Activated naive CD4-positive, alpha-beta T cell treated with anti-CD3 and anti-CD28 coated beads, Interleukin-2, amount 50 U/mL, for 72 hours (primary cell): ENCODE measurements around the gene ATP10D. TPM values are rescaled to one million over a fixed set of nuclear protein-coding genes. Genes with fewer than 3 reads are reported as not detected.
"Not testable (repeated sequence)": the region's sequence is repeated elsewhere in the genome, so short reads cannot be mapped to it uniquely, and the experiment has no call there.

Experiments
- ATAC-seq, 2 donors: fragments of 150-1000 bp; cut with Tn5 transposase; 2 replicates each; pipeline ENCODE4 v1.10.0; 2021; ENCODE audit warnings: mild to moderate bottlenecking in 2 of 2, moderate library complexity in 2 of 2
- DNase-seq, 2 donors: peaks; one replicate each; pipeline ENCODE4 v3.0.0; 2021 to 2022; ENCODE audit warnings: low spot score in 2 of 2
- H3K27ac Mint-ChIP-seq, 2 donors: one replicate each; pipeline ENCODE4 v1.8.0; 2022; ENCODE audit warnings: mild to moderate bottlenecking in 2 of 2, mixed read lengths in 2 of 2
- H3K36me3 Mint-ChIP-seq, 2 donors: one replicate each; pipeline ENCODE4 v1.8.0; 2022; ENCODE audit warnings: mixed read lengths in 2 of 2
- H3K9me3 Mint-ChIP-seq, 2 donors: one replicate each; pipeline ENCODE4 v1.8.0; 2022; ENCODE audit warnings: mixed read lengths in 2 of 2
- total RNA-seq, 2 donors: library from RNA; stranded (reverse); gene quantifications; one replicate each; pipeline ENCODE4 v1.2.3, GENCODE V29; 2022

Gene ATP10D
- total RNA-seq, 2 donors from 2014 or later = 4.0 to 11.3 TPM

GRCh38 chr4:47550357-47550756, 65.3 kb downstream of the ATP10D start:
- H3K9me3 Mint-ChIP-seq, H3K27ac Mint-ChIP-seq, ATAC-seq, H3K36me3 Mint-ChIP-seq, DNase-seq: not testable (repeated sequence)

DNA sequence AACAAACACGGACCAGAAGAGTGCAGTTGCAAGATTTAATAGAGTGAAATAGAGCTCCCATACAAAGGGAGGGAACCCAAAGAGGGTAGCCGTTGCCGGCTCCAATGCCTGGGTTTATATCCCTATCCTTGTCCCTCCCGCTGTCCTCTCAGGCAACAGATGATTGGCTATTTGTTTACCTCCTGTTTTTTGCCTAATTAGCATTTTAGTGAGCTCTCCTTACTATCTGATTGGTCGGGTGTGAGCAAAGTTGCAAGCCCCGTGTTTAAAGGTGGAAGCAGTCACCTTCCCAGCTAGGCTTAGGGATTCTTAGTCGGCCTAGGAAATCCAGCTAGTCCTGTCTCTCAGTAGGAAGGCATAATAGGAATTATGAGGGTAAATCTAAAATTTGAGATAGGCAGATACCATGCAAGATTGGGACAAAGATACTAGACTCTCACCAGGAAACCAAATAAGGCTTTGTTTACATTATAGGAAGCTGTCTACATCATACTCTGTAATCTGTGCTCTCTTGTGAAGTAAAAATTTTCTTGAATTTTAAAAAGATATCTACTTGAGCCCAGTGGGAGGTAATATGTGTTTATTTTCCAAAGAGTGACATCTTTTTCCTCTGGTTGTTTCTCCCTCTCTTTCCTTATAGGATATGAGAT, 65.9 kb downstream of the ATP10D start:
- Mint-ChIP-seq H3K9me3 (peaks cover 4 to 9% of the 10 kb centered on the region in 2 donors), H3K36me3 (no peaks in the 10 kb centered on the region), H3K27ac (no peak overlapping the region)
- no peak for DNase-seq
- ATAC-seq = no peak

- H3K9me3 Mint-ChIP-seq = peaks cover 4 to 9% of the 10 kb centered on the region in 2 donors
- no peak for DNase-seq
- no peak for ATAC-seq
- H3K36me3 Mint-ChIP-seq = no peaks in the 10 kb centered on the region
- H3K27ac Mint-ChIP-seq = no peak overlapping the region
Observed at GRCh38 chr4:47551682-47552081, 66.6 kb downstream of the ATP10D start.

DNA sequence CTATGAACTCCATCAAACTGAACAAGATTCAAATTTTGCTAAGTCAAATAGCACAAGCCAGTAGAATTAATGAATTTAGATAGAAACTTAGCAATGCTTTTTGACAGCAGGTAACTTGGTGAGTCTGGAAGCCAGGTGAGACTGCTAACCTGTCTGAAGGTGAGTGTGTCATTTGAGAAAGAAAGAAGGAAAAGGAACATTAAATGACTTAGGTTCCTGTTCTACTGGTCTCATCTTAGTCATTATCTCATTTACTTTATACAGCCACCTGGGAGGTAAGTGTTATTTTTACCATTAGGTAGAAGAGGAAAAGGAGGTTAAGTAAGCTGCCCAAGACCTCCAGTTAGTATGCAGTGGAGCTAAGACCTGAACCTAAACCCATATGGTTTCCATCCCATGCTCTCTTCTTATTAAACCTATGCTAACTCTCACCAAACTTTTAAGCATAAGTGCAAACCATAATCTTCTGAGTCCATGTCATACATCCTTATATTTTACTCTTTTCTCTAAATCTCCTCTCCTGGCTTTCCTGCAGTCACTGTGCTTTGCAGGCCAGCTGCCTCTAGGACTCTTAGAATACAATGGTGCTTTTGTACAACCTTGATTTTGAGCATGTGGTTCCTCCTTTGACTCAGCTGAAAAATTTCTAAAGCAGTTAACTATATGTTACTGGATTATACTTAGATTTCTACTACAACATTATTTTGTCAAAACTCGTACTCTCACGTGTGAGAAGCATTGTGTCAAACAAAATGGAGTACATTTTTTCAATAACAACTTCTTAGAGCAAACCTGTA, 68.5 kb downstream of the ATP10D start:
- Mint-ChIP-seq H3K27ac (no peak overlapping the region), H3K9me3 (peaks cover 4 to 9% of the 10 kb centered on the region in 2 donors), H3K36me3 (no peaks in the 10 kb centered on the region)
- ATAC-seq = no peak
- DNase-seq = no peak

DNA sequence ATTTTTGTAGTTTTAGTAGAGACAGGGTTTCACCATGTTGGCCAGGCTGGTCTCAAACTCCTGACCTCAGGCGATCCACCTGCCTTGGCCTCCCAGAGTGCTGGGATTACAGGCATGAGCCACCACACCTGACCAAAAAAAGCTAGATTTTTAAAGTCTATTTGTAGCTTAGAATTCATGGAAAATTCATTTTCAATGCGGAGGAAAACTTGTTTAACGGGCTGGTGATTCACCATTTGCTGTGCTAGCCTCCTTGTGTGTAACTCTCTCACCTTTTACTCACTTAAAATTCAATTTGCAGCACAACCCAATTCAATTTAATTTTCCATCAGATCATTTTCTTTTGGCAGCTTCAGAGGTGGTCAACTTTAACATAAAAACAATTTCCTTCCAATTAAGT, 70.8 kb downstream of the ATP10D start:
- DNase-seq, H3K9me3 Mint-ChIP-seq, H3K36me3 Mint-ChIP-seq, H3K27ac Mint-ChIP-seq, ATAC-seq: not testable (repeated sequence)

DNA sequence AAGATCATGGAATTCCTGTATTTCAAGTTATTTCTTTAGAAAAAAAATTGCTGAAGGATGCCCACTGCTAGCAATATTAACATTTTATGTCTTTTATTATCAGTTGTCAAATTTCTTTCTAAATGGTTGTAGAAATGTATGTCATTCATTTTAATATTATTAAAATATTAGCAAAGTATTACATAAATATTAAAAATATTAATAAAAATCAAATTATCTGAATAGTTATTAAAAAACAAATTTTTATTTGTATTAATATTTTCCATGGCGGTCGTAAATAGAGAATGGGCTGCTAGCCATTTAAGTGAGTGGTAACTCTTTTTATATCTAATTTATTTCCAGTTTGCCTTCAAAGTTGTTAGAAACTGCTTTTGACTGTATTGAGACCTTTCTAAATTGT, 72.2 kb downstream of the ATP10D start:
- no peak for DNase-seq
- Mint-ChIP-seq H3K27ac (no peak overlapping the region), H3K36me3 (no peaks in the 10 kb centered on the region), H3K9me3 (no peaks in the 10 kb centered on the region)
- ATAC-seq = no peak

DNA sequence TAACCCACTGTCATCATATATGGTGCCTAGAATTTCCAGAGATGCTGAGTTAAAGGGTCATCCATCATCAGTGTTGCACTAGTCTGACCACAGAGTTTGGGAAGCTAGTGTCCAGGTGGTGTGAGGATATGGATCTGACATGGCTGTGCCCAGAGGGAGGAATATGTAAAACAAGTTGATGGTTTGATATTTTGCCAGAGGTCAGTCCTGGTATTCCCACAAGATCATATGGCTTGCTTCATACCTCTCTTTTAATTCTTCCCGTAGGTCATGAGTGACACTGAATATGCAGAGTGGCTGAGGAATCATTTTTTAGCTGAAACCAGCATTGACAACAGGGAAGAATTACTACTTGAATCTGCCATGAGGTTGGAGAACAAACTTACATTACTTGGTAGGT, 75.6 kb downstream of the ATP10D start:
- no peaks in the 10 kb centered on the region for H3K36me3 Mint-ChIP-seq
- H3K27ac Mint-ChIP-seq = no peak overlapping the region
- ATAC-seq = no peak
- no peaks in the 10 kb centered on the region for H3K9me3 Mint-ChIP-seq
- DNase-seq = no peak

- H3K36me3 Mint-ChIP-seq = no peaks in the 10 kb centered on the region
- ATAC-seq = no peak
- H3K9me3 Mint-ChIP-seq = no peaks in the 10 kb centered on the region
Observed at GRCh38 chr4:47561331-47561730, 76.3 kb downstream of the ATP10D start.

GRCh38 chr4:47562297-47562696, 77.2 kb downstream of the ATP10D start:
- H3K27ac Mint-ChIP-seq = no peak overlapping the region
- no peak for ATAC-seq
- no peaks in the 10 kb centered on the region for H3K36me3 Mint-ChIP-seq

More at GRCh38 chr4:47561331-47561730, 76.3 kb downstream of the ATP10D start:
- DNase-seq = no peak
- H3K27ac Mint-ChIP-seq = no peak overlapping the region

GRCh38 chr4:47566566-47566965, 81.5 kb downstream of the ATP10D start:
- Mint-ChIP-seq H3K36me3 (no peaks in the 10 kb centered on the region), H3K27ac (no peak overlapping the region), H3K9me3 (no peaks in the 10 kb centered on the region)
- ATAC-seq (no peak), DNase-seq (no peak)

More at GRCh38 chr4:47562297-47562696, 77.2 kb downstream of the ATP10D start:
- H3K9me3 Mint-ChIP-seq = no peaks in the 10 kb centered on the region
- no peak for DNase-seq

- ATAC-seq = no peak
- Mint-ChIP-seq H3K27ac (no peak overlapping the region), H3K9me3 (no peaks in the 10 kb centered on the region), H3K36me3 (no peaks in the 10 kb centered on the region)
- DNase-seq = no peak
Observed at GRCh38 chr4:47566969-47567368, 81.9 kb downstream of the ATP10D start.

- no peak for ATAC-seq
- no peaks in the 10 kb centered on the region for H3K9me3 Mint-ChIP-seq
- H3K36me3 Mint-ChIP-seq = no peaks in the 10 kb centered on the region
- no peak for DNase-seq
- H3K27ac Mint-ChIP-seq = no peak overlapping the region
Observed at GRCh38 chr4:47567511-47567910, 82.4 kb downstream of the ATP10D start.

GRCh38 chr4:47570816-47571215, 85.7 kb downstream of the ATP10D start:
- no peaks in the 10 kb centered on the region for H3K36me3 Mint-ChIP-seq
- no peak overlapping the region for H3K27ac Mint-ChIP-seq
- ATAC-seq (no peak), DNase-seq (no peak)
- no peaks in the 10 kb centered on the region for H3K9me3 Mint-ChIP-seq

DNA sequence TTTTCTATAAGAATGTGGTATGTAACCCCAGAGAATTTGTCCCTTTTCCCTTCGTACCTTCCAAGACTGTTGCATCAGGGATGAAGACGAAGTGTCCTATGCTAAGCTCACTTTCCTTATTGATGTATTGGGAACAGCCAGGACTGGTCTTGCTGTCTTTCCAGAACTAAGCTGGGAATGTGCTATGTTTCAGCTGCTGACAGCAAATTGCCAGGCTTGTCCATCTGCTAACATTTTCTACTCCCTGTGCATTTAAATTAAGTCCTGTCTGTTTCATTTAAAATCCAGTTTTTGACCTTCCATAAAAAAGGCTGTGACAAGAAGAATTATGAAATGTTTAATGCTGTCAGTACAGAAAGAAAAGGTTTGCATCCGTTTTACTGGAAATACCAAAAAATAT, 87.9 kb downstream of the ATP10D start:
- peaks cover 0 to 4% of the 10 kb centered on the region in 2 donors for H3K36me3 Mint-ChIP-seq
- no peaks in the 10 kb centered on the region for H3K9me3 Mint-ChIP-seq
- no peak for DNase-seq
- ATAC-seq = no peak
- no peak overlapping the region for H3K27ac Mint-ChIP-seq

DNA sequence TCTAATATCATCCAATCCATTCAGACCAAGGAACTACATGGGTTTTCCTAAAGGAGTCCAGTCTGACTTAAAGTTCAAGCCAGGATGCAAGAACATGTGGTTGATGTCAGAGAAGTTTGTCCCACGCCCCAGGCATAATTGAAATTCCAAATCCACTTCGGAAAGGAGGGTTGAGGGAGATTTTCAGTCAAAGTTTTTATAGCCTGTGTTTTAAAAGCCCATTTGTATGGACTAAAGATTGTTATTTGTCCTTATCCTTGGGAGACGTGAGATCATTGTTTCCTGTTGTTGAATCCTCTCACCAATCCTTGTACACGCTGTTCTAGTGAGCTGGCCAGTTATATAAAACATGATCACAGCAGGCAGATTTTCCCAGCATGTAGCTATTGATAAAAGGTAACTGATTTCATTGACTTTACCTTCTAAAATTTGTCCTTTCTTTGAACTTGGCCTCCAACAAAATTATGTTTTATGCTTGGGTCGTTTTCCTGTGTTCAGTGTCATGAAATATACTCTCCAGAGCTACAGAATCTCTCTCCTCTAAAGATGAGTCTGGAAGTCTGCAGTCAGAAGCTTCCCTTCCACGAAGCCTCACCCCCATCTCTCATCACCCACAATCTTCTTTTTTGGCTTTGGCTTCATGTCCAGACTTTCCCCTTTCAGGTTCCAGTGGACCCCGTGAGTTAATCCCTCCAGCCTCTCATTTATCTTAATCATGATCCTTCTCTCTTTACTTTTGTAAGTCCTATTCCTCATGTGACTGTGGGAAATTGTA, 92.9 kb downstream of the ATP10D start:
- Mint-ChIP-seq H3K36me3 (peaks cover 0 to 9% of the 10 kb centered on the region in 2 donors), H3K27ac (no peak overlapping the region), H3K9me3 (no peaks in the 10 kb centered on the region)
- ATAC-seq (no peak), DNase-seq (no peak)

DNA sequence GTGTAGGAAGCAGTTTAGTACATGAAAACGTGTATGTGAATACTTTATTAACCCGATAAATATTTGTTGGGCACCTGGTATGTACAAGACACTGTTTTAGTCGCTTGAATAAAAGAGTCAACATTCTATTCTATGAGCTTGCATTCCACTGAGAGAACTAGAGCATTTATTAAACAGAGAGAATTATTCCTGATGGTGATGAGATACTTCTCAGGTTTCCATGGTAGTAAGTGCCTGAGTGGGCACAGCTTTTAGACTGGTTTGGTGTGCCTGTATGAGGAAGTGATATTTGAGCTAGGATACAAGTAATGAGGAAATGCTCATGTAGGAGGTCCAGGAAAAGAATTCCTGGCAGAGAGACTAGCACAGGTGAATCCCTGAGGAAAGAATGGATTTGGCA, 94.2 kb downstream of the ATP10D start:
- peaks cover 0 to 9% of the 10 kb centered on the region in 2 donors for H3K36me3 Mint-ChIP-seq
- H3K27ac Mint-ChIP-seq = no peak overlapping the region
- ATAC-seq (no peak), DNase-seq (no peak)
- no peaks in the 10 kb centered on the region for H3K9me3 Mint-ChIP-seq

GRCh38 chr4:47590325-47590724, 105.2 kb downstream of the ATP10D start:
- H3K9me3 Mint-ChIP-seq = peaks cover 0 to 5% of the 10 kb centered on the region in 2 donors
- DNase-seq = no peak
- H3K27ac Mint-ChIP-seq = no peak overlapping the region
- no peak for ATAC-seq
- peaks cover 0 to 22% of the 10 kb centered on the region in 2 donors for H3K36me3 Mint-ChIP-seq
